H1 (cell line): ENCODE measurements around the gene PAGE2. TPM values are rescaled to one million over a fixed set of nuclear protein-coding genes. Genes with fewer than 3 reads are reported as not detected.

Experiments used
- ASH2L ChIP-seq: fragments of 200-600, 300-600 bp; sonication (generic); IDR thresholded peaks from one replicate; pipeline ENCODE4 v1.7.1; 2017; ENCODE audit warnings: low read length
- CHD7 ChIP-seq: fragments of 300-600 bp; sonication (generic); IDR thresholded peaks from 2 replicates; pipeline ENCODE4 v1.7.1; 2012; ENCODE audit warnings: low read length, moderate library complexity, mild to moderate bottlenecking, inconsistent platforms; ENCODE audit not compliant: insufficient replicate concordance
- EZH2 ChIP-seq: fragments of 200-600 bp; sonication (generic); IDR thresholded peaks from 2 replicates; pipeline ENCODE4 v1.7.1; 2012; ENCODE audit warnings: low read depth, mild to moderate bottlenecking, moderate library complexity, low read length, inconsistent platforms; ENCODE audit not compliant: severe bottlenecking
- MAX ChIP-seq: IDR thresholded peaks from 2 replicates; pipeline ENCODE4 v1.6.1; 2012; ENCODE audit warnings: inconsistent platforms
- NANOG ChIP-seq: IDR thresholded peaks from 2 replicates; pipeline ENCODE4 v1.6.1; 2011; ENCODE audit warnings: low read length, low read depth, mild to moderate bottlenecking, inconsistent platforms; ENCODE audit not compliant: insufficient read depth, poor library complexity, severe bottlenecking
- USF2 ChIP-seq: IDR thresholded peaks from 2 replicates; pipeline ENCODE4 v1.6.1; 2011; ENCODE audit warnings: low read length, improper control_type of control experiment
- YY1 ChIP-seq: IDR thresholded peaks from 2 replicates; pipeline ENCODE4 v1.6.1; 2011; ENCODE audit warnings: low read depth, mild to moderate bottlenecking, low read length
- polyA plus RNA-seq, 7 experiments: library from polyadenylated mRNA; depleted of rRNA in 3 of 7; stranded (reverse) in 5 of 7; unstranded in 2 of 7; fragments of >200 nt in 5 of 7; fragments of 200-250 nt in 2 of 7; gene quantifications; 1 replicate in 5 of 7; 2 replicates in 1 of 7; 4 replicates in 1 of 7; pipeline versions ENCODE4 v1.2.1 to v1.2.3, GENCODE V29; 2011 to 2013; ENCODE audit warnings: missing spikeins in 2 of 7, mixed read lengths in 2 of 7
- total RNA-seq: library from RNA; stranded (reverse); fragmentation: NEBNext Ultra II Directional; extraction: Animal tissue kit (Norgen Biotek cat#: 25700); gene quantifications from 2 replicates; pipeline ENCODE4 v1.2.1, GENCODE V29; 2021

The PAGE2 gene
- total and polyA plus RNA-seq, 2 of the 8 experiments (the other 6 are each of a cell fraction or from before 2014, with no cell fraction given) = not detected

- TF ChIP-seq CHD7 (no peak), USF2 (no peak), MAX (no peak), YY1 (no peak), NANOG (no peak), ASH2L (no peak), EZH2 (no peak)
Measured at GRCh38 chrX:55119271-55119670, 30.5 kb downstream of the PAGE2 start (continued).
